ENCODE results near the gene ZNF181. TPM values are rescaled to one million over a fixed set of nuclear protein-coding genes. Genes with fewer than 3 reads are reported as not detected.

Gene ZNF181
- total RNA-seq, 1 experiment from 2014 or later: 9.0 TPM

DNA sequence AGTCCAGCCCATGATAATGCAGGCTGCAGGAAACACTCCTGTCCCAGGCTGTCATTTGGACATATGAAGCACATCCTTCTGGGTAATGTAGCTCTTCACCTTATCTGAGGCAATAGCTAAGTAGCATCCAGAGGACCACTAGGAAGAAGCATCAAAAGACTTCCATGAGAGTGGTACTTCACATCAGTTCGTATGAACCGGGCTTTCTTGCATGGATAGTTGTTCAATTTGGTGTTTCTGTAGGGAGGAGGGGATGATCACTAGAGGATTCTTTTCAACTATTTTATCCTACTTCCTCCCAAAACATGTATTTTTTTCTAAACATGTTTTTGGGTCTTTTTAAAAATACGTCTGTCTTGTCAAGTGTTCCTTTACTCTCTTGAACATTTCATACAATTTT is 43.7 kb upstream of the ZNF181 start:
- ChIA-PET CTCF (interaction anchor here (1.3 kb wide), 1 partner anchor 51 kb away, joined by 3 read pairs; no protein-coding TSS in a partner anchor), POLR2A (no interaction called here)
- H3K27ac Mint-ChIP-seq: no peak overlapping the region
- no peak overlapping the region for H3K4me3 Mint-ChIP-seq
- H3K27me3 Mint-ChIP-seq (ENCODE audit: low read depth): peaks cover 16% of the 10 kb centered on the region
- H3K4me1 Mint-ChIP-seq: peaks cover 4% of the 10 kb centered on the region; the same call in 1 of the 2 replicates
- ATAC-seq (no peak), DNase-seq (ENCODE audit: low spot score) (no peak)
- peaks cover 8% of the 10 kb centered on the region for H3K36me3 Mint-ChIP-seq
- H3K9me3 Mint-ChIP-seq: peaks cover 31% of the 10 kb centered on the region
- TF ChIP-seq, protein P1, sequence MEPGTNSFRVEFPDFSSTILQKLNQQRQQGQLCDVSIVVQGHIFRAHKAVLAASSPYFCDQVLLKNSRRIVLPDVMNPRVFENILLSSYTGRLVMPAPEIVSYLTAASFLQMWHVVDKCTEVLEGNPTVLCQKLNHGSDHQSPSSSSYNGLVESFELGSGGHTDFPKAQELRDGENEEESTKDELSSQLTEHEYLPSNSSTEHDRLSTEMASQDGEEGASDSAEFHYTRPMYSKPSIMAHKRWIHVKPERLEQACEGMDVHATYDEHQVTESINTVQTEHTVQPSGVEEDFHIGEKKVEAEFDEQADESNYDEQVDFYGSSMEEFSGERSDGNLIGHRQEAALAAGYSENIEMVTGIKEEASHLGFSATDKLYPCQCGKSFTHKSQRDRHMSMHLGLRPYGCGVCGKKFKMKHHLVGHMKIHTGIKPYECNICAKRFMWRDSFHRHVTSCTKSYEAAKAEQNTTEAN (CRISPR knock-in tag; IDR thresholded peaks at IDR 0.05): no peak
- TF ChIP-seq ZBTB21 (CRISPR knock-in tag; IDR thresholded peaks at IDR 0.05; ENCODE audit: borderline replicate concordance) (no peak), NR3C1 (CRISPR knock-in tag; conservative IDR thresholded peaks at IDR 0.05; ENCODE audit: low read depth) (no peak), SP1 (CRISPR knock-in tag; conservative IDR thresholded peaks at IDR 0.05) (no peak), FOXP1 (CRISPR knock-in tag; IDR thresholded peaks at IDR 0.05; ENCODE audit: borderline replicate concordance) (no peak), NFE2L1 (CRISPR knock-in tag; IDR thresholded peaks at IDR 0.05) (no peak), GTF2I (CRISPR knock-in tag; conservative IDR thresholded peaks at IDR 0.05) (no peak)
- TF ChIP-seq, protein P2, sequence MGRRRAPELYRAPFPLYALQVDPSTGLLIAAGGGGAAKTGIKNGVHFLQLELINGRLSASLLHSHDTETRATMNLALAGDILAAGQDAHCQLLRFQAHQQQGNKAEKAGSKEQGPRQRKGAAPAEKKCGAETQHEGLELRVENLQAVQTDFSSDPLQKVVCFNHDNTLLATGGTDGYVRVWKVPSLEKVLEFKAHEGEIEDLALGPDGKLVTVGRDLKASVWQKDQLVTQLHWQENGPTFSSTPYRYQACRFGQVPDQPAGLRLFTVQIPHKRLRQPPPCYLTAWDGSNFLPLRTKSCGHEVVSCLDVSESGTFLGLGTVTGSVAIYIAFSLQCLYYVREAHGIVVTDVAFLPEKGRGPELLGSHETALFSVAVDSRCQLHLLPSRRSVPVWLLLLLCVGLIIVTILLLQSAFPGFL (CRISPR knock-in tag; IDR thresholded peaks at IDR 0.05; ENCODE audit: borderline replicate concordance): no peak
- TF ChIP-seq, protein P3, sequence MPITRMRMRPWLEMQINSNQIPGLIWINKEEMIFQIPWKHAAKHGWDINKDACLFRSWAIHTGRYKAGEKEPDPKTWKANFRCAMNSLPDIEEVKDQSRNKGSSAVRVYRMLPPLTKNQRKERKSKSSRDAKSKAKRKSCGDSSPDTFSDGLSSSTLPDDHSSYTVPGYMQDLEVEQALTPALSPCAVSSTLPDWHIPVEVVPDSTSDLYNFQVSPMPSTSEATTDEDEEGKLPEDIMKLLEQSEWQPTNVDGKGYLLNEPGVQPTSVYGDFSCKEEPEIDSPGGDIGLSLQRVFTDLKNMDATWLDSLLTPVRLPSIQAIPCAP (CRISPR knock-in tag; IDR thresholded peaks at IDR 0.05): no peak
- TF ChIP-seq, protein P4, sequence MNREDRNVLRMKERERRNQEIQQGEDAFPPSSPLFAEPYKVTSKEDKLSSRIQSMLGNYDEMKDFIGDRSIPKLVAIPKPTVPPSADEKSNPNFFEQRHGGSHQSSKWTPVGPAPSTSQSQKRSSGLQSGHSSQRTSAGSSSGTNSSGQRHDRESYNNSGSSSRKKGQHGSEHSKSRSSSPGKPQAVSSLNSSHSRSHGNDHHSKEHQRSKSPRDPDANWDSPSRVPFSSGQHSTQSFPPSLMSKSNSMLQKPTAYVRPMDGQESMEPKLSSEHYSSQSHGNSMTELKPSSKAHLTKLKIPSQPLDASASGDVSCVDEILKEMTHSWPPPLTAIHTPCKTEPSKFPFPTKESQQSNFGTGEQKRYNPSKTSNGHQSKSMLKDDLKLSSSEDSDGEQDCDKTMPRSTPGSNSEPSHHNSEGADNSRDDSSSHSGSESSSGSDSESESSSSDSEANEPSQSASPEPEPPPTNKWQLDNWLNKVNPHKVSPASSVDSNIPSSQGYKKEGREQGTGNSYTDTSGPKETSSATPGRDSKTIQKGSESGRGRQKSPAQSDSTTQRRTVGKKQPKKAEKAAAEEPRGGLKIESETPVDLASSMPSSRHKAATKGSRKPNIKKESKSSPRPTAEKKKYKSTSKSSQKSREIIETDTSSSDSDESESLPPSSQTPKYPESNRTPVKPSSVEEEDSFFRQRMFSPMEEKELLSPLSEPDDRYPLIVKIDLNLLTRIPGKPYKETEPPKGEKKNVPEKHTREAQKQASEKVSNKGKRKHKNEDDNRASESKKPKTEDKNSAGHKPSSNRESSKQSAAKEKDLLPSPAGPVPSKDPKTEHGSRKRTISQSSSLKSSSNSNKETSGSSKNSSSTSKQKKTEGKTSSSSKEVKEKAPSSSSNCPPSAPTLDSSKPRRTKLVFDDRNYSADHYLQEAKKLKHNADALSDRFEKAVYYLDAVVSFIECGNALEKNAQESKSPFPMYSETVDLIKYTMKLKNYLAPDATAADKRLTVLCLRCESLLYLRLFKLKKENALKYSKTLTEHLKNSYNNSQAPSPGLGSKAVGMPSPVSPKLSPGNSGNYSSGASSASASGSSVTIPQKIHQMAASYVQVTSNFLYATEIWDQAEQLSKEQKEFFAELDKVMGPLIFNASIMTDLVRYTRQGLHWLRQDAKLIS (CRISPR knock-in tag; IDR thresholded peaks at IDR 0.05; ENCODE audit: borderline replicate concordance): no peak
- TF ChIP-seq, protein P5, sequence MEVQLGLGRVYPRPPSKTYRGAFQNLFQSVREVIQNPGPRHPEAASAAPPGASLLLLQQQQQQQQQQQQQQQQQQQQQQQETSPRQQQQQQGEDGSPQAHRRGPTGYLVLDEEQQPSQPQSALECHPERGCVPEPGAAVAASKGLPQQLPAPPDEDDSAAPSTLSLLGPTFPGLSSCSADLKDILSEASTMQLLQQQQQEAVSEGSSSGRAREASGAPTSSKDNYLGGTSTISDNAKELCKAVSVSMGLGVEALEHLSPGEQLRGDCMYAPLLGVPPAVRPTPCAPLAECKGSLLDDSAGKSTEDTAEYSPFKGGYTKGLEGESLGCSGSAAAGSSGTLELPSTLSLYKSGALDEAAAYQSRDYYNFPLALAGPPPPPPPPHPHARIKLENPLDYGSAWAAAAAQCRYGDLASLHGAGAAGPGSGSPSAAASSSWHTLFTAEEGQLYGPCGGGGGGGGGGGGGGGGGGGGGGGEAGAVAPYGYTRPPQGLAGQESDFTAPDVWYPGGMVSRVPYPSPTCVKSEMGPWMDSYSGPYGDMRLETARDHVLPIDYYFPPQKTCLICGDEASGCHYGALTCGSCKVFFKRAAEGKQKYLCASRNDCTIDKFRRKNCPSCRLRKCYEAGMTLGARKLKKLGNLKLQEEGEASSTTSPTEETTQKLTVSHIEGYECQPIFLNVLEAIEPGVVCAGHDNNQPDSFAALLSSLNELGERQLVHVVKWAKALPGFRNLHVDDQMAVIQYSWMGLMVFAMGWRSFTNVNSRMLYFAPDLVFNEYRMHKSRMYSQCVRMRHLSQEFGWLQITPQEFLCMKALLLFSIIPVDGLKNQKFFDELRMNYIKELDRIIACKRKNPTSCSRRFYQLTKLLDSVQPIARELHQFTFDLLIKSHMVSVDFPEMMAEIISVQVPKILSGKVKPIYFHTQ (CRISPR knock-in tag; IDR thresholded peaks at IDR 0.05): no peak

DNA sequence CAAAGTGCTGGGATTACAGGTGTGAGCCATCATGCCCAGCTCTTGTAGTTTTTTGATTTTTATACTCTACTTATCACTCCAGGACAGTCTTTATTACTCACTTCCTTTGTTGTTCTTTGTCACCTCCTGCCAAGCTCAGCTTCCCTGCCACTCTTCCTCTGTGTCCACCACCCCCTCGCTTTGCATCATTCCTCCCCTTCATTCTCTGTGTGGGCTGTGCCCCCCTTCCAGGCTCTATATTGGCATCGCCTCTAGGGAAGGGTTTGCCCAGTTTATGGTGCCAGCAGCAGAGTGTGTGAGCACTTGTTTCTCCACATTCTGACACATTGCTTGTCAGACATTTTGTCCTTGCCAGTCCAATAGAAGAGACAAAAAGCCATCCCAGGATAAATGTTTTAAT is 41.5 kb upstream of the ZNF181 start:
- DNase-seq (ENCODE audit: low spot score) (no peak), ATAC-seq (no peak)
- H3K9me3 Mint-ChIP-seq: peaks cover 18% of the 10 kb centered on the region
- ChIA-PET POLR2A (no interaction called here), CTCF (no interaction called here)
- H3K36me3 Mint-ChIP-seq: no peaks in the 10 kb centered on the region
- no peak overlapping the region for H3K27ac Mint-ChIP-seq
- peaks cover 25% of the 10 kb centered on the region for H3K27me3 Mint-ChIP-seq (ENCODE audit: low read depth)
- H3K4me3 Mint-ChIP-seq: no peak overlapping the region
- peaks cover 4% of the 10 kb centered on the region; the same call in 1 of the 2 replicates for H3K4me1 Mint-ChIP-seq
- TF ChIP-seq, protein P6, sequence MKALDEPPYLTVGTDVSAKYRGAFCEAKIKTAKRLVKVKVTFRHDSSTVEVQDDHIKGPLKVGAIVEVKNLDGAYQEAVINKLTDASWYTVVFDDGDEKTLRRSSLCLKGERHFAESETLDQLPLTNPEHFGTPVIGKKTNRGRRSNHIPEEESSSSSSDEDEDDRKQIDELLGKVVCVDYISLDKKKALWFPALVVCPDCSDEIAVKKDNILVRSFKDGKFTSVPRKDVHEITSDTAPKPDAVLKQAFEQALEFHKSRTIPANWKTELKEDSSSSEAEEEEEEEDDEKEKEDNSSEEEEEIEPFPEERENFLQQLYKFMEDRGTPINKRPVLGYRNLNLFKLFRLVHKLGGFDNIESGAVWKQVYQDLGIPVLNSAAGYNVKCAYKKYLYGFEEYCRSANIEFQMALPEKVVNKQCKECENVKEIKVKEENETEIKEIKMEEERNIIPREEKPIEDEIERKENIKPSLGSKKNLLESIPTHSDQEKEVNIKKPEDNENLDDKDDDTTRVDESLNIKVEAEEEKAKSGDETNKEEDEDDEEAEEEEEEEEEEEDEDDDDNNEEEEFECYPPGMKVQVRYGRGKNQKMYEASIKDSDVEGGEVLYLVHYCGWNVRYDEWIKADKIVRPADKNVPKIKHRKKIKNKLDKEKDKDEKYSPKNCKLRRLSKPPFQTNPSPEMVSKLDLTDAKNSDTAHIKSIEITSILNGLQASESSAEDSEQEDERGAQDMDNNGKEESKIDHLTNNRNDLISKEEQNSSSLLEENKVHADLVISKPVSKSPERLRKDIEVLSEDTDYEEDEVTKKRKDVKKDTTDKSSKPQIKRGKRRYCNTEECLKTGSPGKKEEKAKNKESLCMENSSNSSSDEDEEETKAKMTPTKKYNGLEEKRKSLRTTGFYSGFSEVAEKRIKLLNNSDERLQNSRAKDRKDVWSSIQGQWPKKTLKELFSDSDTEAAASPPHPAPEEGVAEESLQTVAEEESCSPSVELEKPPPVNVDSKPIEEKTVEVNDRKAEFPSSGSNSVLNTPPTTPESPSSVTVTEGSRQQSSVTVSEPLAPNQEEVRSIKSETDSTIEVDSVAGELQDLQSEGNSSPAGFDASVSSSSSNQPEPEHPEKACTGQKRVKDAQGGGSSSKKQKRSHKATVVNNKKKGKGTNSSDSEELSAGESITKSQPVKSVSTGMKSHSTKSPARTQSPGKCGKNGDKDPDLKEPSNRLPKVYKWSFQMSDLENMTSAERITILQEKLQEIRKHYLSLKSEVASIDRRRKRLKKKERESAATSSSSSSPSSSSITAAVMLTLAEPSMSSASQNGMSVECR (CRISPR knock-in tag; IDR thresholded peaks at IDR 0.05; ENCODE audit: borderline replicate concordance): no peak
- TF ChIP-seq, protein P7, sequence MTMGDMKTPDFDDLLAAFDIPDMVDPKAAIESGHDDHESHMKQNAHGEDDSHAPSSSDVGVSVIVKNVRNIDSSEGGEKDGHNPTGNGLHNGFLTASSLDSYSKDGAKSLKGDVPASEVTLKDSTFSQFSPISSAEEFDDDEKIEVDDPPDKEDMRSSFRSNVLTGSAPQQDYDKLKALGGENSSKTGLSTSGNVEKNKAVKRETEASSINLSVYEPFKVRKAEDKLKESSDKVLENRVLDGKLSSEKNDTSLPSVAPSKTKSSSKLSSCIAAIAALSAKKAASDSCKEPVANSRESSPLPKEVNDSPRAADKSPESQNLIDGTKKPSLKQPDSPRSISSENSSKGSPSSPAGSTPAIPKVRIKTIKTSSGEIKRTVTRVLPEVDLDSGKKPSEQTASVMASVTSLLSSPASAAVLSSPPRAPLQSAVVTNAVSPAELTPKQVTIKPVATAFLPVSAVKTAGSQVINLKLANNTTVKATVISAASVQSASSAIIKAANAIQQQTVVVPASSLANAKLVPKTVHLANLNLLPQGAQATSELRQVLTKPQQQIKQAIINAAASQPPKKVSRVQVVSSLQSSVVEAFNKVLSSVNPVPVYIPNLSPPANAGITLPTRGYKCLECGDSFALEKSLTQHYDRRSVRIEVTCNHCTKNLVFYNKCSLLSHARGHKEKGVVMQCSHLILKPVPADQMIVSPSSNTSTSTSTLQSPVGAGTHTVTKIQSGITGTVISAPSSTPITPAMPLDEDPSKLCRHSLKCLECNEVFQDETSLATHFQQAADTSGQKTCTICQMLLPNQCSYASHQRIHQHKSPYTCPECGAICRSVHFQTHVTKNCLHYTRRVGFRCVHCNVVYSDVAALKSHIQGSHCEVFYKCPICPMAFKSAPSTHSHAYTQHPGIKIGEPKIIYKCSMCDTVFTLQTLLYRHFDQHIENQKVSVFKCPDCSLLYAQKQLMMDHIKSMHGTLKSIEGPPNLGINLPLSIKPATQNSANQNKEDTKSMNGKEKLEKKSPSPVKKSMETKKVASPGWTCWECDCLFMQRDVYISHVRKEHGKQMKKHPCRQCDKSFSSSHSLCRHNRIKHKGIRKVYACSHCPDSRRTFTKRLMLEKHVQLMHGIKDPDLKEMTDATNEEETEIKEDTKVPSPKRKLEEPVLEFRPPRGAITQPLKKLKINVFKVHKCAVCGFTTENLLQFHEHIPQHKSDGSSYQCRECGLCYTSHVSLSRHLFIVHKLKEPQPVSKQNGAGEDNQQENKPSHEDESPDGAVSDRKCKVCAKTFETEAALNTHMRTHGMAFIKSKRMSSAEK (CRISPR knock-in tag; IDR thresholded peaks at IDR 0.05; ENCODE audit: borderline replicate concordance): no peak
- TF ChIP-seq NFYB (CRISPR knock-in tag; conservative IDR thresholded peaks at IDR 0.05; ENCODE audit: low read depth) (no peak), CREB1 (CRISPR knock-in tag; IDR thresholded peaks at IDR 0.05) (no peak), MXD4 (CRISPR knock-in tag; IDR thresholded peaks at IDR 0.05; ENCODE audit: borderline replicate concordance) (no peak)

All from WTC11 (cell line).